ENCODE measurements around the gene CLBA1.

- TF ChIP-seq EZH2 (optimal IDR thresholded peaks at IDR 0.05; ENCODE audit: low read depth, low read length) = no peak
- TF ChIP-seq, protein P1, sequence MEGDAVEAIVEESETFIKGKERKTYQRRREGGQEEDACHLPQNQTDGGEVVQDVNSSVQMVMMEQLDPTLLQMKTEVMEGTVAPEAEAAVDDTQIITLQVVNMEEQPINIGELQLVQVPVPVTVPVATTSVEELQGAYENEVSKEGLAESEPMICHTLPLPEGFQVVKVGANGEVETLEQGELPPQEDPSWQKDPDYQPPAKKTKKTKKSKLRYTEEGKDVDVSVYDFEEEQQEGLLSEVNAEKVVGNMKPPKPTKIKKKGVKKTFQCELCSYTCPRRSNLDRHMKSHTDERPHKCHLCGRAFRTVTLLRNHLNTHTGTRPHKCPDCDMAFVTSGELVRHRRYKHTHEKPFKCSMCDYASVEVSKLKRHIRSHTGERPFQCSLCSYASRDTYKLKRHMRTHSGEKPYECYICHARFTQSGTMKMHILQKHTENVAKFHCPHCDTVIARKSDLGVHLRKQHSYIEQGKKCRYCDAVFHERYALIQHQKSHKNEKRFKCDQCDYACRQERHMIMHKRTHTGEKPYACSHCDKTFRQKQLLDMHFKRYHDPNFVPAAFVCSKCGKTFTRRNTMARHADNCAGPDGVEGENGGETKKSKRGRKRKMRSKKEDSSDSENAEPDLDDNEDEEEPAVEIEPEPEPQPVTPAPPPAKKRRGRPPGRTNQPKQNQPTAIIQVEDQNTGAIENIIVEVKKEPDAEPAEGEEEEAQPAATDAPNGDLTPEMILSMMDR (IDR thresholded peaks at IDR 0.05; ENCODE audit: low read length) = no peak
Observed at GRCh38 chr14:105030836-105031396, 45.3 kb downstream of the CLBA1 start.

All from MM.1S (cell line).